ENCODE measurements around the gene FOXP4.

DNA sequence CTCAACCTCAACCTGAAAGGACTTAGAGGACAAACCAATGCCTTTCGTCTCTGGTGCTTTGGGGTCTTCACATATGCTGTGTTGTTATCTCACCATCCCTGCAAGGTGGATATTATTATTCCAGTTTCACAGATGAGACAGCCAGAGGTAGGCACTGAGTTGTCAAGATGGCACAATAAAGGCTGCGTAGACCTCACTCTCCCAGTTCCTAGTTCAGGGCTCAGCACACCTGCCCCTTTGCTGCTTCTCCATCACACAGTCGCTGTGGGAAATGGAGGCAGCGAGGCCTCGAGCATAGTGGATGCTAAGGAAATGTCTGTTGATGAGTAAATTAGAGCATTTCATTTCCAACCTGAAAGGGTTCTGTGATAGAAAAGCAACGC, 22.0 kb downstream of the FOXP4 start:
- TF ChIP-seq, protein P1, sequence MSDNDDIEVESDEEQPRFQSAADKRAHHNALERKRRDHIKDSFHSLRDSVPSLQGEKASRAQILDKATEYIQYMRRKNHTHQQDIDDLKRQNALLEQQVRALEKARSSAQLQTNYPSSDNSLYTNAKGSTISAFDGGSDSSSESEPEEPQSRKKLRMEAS (IDR thresholded peaks at IDR 0.05; ENCODE audit: low read depth) = no peak
- TF ChIP-seq CTCF (IDR thresholded peaks at IDR 0.05) (no peak), PBX3 (IDR thresholded peaks at IDR 0.05) (no peak), POLR2AphosphoS5 (IDR thresholded peaks at IDR 0.05; ENCODE audit: low read depth, low read length) (no peak), REST (IDR thresholded peaks at IDR 0.05; ENCODE audit: low read depth, low read length) (no peak), FOSL2 (IDR thresholded peaks at IDR 0.05; ENCODE audit: borderline replicate concordance, low read depth) (no peak), TAF1 (IDR thresholded peaks at IDR 0.05; ENCODE audit: borderline replicate concordance, low read depth, low read length) (no peak), RXRA (IDR thresholded peaks at IDR 0.05; ENCODE audit: borderline replicate concordance, low read depth) (no peak)
